Nephron (organoid): ENCODE data around the gene HIGD2A.

ENCODE experiments used
- H3K27ac Mint-ChIP-seq, 3 experiments: 2 replicates each; pipeline ENCODE4 v1.8.0; 2020; ENCODE audit warnings: mixed read lengths in 3 of 3, mild to moderate bottlenecking in 2 of 3, moderate library complexity in 1 of 3
- H3K27me3 Mint-ChIP-seq: 2 replicates; pipeline ENCODE4 v1.8.0; 2021; ENCODE audit warnings: low read depth, mild to moderate bottlenecking, moderate library complexity, mixed read lengths
- H3K36me3 Mint-ChIP-seq: 2 replicates; pipeline ENCODE4 v1.8.0; 2020; ENCODE audit warnings: low read depth, mixed read lengths
- H3K4me1 Mint-ChIP-seq: 2 replicates; pipeline ENCODE4 v1.8.0; 2020; ENCODE audit warnings: mixed read lengths
- H3K4me3 Mint-ChIP-seq, 3 experiments: 2 replicates each; pipeline ENCODE4 v1.8.0; 2020; ENCODE audit warnings: mild to moderate bottlenecking in 3 of 3, mixed read lengths in 3 of 3, moderate library complexity in 2 of 3
- H3K9me3 Mint-ChIP-seq: 2 replicates; pipeline ENCODE4 v1.8.0; 2020; ENCODE audit warnings: mixed read lengths
- CTCF ChIP-seq, 3 experiments: fragments of 200-600 bp; sonication (generic); IDR thresholded peaks; one replicate each; pipeline ENCODE4 v1.5.0; 2021; ENCODE audit warnings: antibody characterized with exemption in 3 of 3; ENCODE audit not compliant: unreplicated experiment in 3 of 3

Gene HIGD2A

GRCh38 chr5:176383248-176383905, 5.2 kb upstream of the HIGD2A start:
- Mint-ChIP-seq H3K27ac (no peak overlapping the region), H3K27me3 (no peaks in the 10 kb centered on the region), H3K9me3 (no peaks in the 10 kb centered on the region), H3K36me3 (peaks cover 38% of the 10 kb centered on the region), H3K4me3 (no peak overlapping the region), H3K4me1 (peaks cover 19% of the 10 kb centered on the region)
- TF ChIP-seq CTCF (IDR thresholded peaks at IDR 0.05; ENCODE audit: unreplicated experiment in 3 of 3), result no peak

- H3K27me3 Mint-ChIP-seq, result no peaks in the 10 kb centered on the region
- no peak overlapping the region for H3K27ac Mint-ChIP-seq
- H3K9me3 Mint-ChIP-seq, result no peaks in the 10 kb centered on the region
- peaks cover 19% of the 10 kb centered on the region for H3K4me1 Mint-ChIP-seq
- no peak overlapping the region for H3K4me3 Mint-ChIP-seq
- TF ChIP-seq CTCF (IDR thresholded peaks at IDR 0.05; ENCODE audit: unreplicated experiment in 3 of 3), result no peak
- H3K36me3 Mint-ChIP-seq, result peaks cover 38% of the 10 kb centered on the region
These were observed 4.6 kb upstream of the HIGD2A start for GRCh38 chr5:176383961-176384360.

GRCh38 chr5:176384366-176384930, 4.1 kb upstream of the HIGD2A start:
- Mint-ChIP-seq H3K4me3 (no peak overlapping the region), H3K36me3 (peaks cover 36% of the 10 kb centered on the region), H3K9me3 (no peaks in the 10 kb centered on the region), H3K4me1 (peaks cover 19% of the 10 kb centered on the region), H3K27me3 (no peaks in the 10 kb centered on the region), H3K27ac (no peak overlapping the region)
- no peak for TF ChIP-seq CTCF (IDR thresholded peaks at IDR 0.05; ENCODE audit: unreplicated experiment in 3 of 3)

- H3K4me3 Mint-ChIP-seq, result no peak overlapping the region
- H3K9me3 Mint-ChIP-seq, result no peaks in the 10 kb centered on the region
- H3K27me3 Mint-ChIP-seq, result no peaks in the 10 kb centered on the region
- no peak overlapping the region for H3K27ac Mint-ChIP-seq
- no peak for TF ChIP-seq CTCF (IDR thresholded peaks at IDR 0.05; ENCODE audit: unreplicated experiment in 3 of 3)
- H3K36me3 Mint-ChIP-seq, result peaks cover 30% of the 10 kb centered on the region
- H3K4me1 Mint-ChIP-seq, result peaks cover 19% of the 10 kb centered on the region
These were observed 3.6 kb upstream of the HIGD2A start for GRCh38 chr5:176384991-176385390.

GRCh38 chr5:176386491-176386890, 2.1 kb upstream of the HIGD2A start:
- TF ChIP-seq CTCF (IDR thresholded peaks at IDR 0.05; ENCODE audit: unreplicated experiment in 3 of 3), result no peak
- Mint-ChIP-seq H3K4me1 (peaks cover 19% of the 10 kb centered on the region), H3K27me3 (no peaks in the 10 kb centered on the region), H3K27ac (no peak overlapping the region), H3K4me3 (peak overlapping the region; percentile 50 to 77 (median 75)), H3K9me3 (no peaks in the 10 kb centered on the region), H3K36me3 (peaks cover 29% of the 10 kb centered on the region)
